Kidney (tissue), 14 donors: ENCODE measurements around the gene SH3D19. TPM values are rescaled to one million over a fixed set of nuclear protein-coding genes. Genes with fewer than 3 reads are reported as not detected.
A peak's percentile ranks its signal among the peaks of the same experiment; 100 is the strongest.

Experiments
- DNase-seq, 5 donors: peaks; one replicate each; pipeline ENCODE4 v3.0.0-alpha.2; 2013 to 2020
- FAIRE-seq: peaks from 2 replicates; lab custom pipeline; 2012; peaks lifted over from hg19 to GRCh38; lab: Jason Lieb, UNC
- H3K27ac ChIP-seq, 2 donors: one replicate each; pipeline ENCODE4 v1.7.0; 2013; ENCODE audit warnings: low read depth in 2 of 2, low read length in 2 of 2, inconsistent platforms in 1 of 2
- H3K27me3 ChIP-seq: one replicate; pipeline ENCODE4 v1.7.1; 2013; ENCODE audit warnings: low read length, inconsistent platforms; ENCODE audit not compliant: control insufficient read depth, insufficient read depth
- H3K36me3 ChIP-seq, 3 donors: one replicate each; pipeline versions ENCODE4 v1.7.0 to v1.7.1; 2013; ENCODE audit warnings: low read length in 3 of 3, control low read depth in 1 of 3, inconsistent platforms in 1 of 3; ENCODE audit not compliant: insufficient read depth in 3 of 3, control insufficient read depth in 2 of 3
- H3K4me1 ChIP-seq, 3 donors: one replicate each; pipeline versions ENCODE4 v1.7.0 to v1.7.1; 2013; ENCODE audit warnings: low read length in 3 of 3, inconsistent platforms in 1 of 3, low read depth in 1 of 3; ENCODE audit not compliant: control insufficient read depth in 2 of 3, insufficient read depth in 2 of 3
- H3K4me3 ChIP-seq, 3 donors: one replicate each; pipeline versions ENCODE4 v1.7.0 to v1.8.1; 2013; ENCODE audit warnings: low read length in 3 of 3, control low read depth in 1 of 3, inconsistent platforms in 1 of 3
- H3K9ac ChIP-seq, 3 donors: one replicate each; pipeline versions ENCODE4 v1.7.0 to v1.7.1; 2013; ENCODE audit warnings: low read length in 3 of 3, control low read depth in 1 of 3, inconsistent platforms in 1 of 3
- H3K9me3 ChIP-seq, 3 donors: one replicate each; pipeline versions ENCODE4 v1.7.0 to v1.7.1; 2013; ENCODE audit warnings: low read length in 3 of 3, control low read depth in 1 of 3, inconsistent platforms in 1 of 3; ENCODE audit not compliant: control insufficient read depth in 2 of 3, insufficient read depth in 1 of 3
- intact Hi-C: fragments of 100-400 bp; cut with DNase I; formaldehyde crosslinking; loops from one replicate; pipeline ENCODE4 v1.11.1; 2022
- polyA plus RNA-seq: library from polyadenylated mRNA; stranded (reverse); fragments of 350-450 nt; fragmentation: Illumina TruSeq; extraction: RNeasy Lipid Tissue Mini Kit (QIAGEN cat#74804); gene quantifications from one replicate; pipeline ENCODE4 v1.2.3, GENCODE V29; 2014; ENCODE audit warnings: low read depth, low replicate concordance; ENCODE audit not compliant: insufficient read depth
- total RNA-seq: library from RNA; stranded (reverse); fragmentation: NEBNext Ultra II Directional; extraction: Animal tissue kit (Norgen Biotek cat#: 25700); gene quantifications from one replicate; pipeline ENCODE4 v1.2.1, GENCODE V29; 2021
- TF ChIP-seq, protein P1 (sequence below): IDR thresholded peaks from 3 replicates; pipeline ENCODE4 v1.5.1; 2012; ENCODE audit warnings: mild to moderate bottlenecking, moderate library complexity, borderline replicate concordance; ENCODE audit not compliant: insufficient read depth; ENCODE audit errors: extremely low read depth
- donor health status: control.
- donor health status: control.
- donor health status: control.
- donor health status: control.
- donor health status: control.
- donor health status: DM: yes; HTN: yes; CAD: no.
- donor health status: Normal renal cell carcinoma (clear cell type).

SH3D19 gene
- total and polyA plus RNA-seq, 2 donors from 2014 or later = 13.6 to 36.8 TPM

DNA sequence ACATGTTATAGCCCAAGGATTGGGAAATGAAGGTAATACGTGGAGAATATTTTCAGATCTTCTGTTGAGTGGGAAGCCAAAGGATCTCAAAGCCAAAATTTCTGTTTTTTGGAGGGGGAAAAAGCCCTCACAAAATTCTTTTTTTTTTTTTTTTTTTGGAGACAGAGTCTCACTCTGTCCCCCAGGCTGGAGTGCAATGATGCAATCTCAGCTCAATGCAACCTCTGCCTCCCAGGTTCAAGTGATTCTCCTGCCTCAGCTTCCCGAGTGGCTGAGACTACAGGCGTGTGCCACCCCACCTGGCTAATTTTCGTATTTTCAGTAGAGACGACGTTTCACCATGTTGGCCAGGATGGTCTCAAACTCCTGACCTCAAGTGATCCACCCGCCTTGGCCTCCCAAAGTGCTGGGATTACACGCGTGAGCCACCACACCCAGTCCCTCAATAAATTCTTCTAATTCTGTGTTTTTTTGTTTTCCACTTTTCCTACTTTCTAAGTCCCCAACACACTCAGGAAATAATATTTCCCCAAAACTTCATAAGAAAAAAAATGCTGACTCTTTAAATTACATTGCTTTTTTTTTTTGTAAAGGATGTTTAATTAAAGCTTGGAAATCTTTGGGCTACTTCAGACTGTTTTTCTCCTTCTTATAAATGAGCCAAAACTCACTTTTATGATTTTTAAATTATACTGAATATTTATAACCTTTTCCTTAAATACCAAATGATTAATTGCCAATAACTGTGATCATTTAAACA is 174.4 kb downstream of the SH3D19 start:
- no peaks in the 10 kb centered on the region for H3K9me3 ChIP-seq
- DNase-seq (no peak), FAIRE-seq (peak; percentile 38)
- no peaks in the 10 kb centered on the region for H3K27me3 ChIP-seq
- H3K36me3 ChIP-seq = peaks cover 0 to 21% (median 3%) of the 10 kb centered on the region in 3 donors
- intact Hi-C loops = no loop called here
- H3K9ac ChIP-seq = no peak overlapping the region
- no peak overlapping the region for H3K4me3 ChIP-seq
- no peak overlapping the region for H3K27ac ChIP-seq
- TF ChIP-seq, protein P1, sequence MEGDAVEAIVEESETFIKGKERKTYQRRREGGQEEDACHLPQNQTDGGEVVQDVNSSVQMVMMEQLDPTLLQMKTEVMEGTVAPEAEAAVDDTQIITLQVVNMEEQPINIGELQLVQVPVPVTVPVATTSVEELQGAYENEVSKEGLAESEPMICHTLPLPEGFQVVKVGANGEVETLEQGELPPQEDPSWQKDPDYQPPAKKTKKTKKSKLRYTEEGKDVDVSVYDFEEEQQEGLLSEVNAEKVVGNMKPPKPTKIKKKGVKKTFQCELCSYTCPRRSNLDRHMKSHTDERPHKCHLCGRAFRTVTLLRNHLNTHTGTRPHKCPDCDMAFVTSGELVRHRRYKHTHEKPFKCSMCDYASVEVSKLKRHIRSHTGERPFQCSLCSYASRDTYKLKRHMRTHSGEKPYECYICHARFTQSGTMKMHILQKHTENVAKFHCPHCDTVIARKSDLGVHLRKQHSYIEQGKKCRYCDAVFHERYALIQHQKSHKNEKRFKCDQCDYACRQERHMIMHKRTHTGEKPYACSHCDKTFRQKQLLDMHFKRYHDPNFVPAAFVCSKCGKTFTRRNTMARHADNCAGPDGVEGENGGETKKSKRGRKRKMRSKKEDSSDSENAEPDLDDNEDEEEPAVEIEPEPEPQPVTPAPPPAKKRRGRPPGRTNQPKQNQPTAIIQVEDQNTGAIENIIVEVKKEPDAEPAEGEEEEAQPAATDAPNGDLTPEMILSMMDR = no peak
- no peaks in the 10 kb centered on the region for H3K4me1 ChIP-seq

DNA sequence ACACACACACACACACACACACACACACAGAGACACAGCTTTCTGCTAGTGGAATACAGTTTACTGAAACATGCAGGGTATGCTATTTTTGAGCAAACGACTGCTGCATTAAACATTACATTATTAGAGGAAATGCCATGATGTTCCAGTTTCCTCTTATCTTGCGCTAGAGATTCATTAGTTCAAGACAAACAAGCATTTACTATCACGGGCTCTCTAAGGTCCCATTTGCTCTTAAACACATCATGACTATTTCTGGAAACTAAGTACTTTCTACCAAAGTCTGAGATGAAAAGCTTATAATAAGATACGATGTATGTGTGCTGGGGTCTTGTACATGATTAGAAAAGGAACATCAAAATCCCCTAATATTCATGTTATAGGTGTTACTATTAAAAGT is 177.1 kb downstream of the SH3D19 start:
- no peak for DNase-seq

DNA sequence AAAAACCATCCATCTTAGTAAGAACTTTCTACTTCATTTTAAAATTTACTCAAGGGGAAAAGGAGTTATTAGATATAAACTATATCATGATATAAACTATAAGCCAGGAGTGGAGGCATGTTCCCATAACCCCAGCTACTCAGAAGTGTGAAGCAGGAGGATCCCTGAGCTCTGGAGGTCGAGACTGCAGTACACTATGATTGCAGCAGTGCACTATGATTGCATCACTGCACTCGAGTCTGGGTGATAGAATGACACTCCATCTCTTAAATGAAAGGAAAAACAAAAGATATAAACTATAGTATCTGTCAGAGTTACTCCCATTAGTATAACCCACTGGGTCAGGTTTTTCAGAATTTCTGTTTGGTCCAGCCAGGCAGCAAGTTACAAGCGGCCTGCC is 178.4 kb downstream of the SH3D19 start:
- Histone ChIP-seq H3K4me1 (no peaks in the 10 kb centered on the region), H3K27ac (no peak overlapping the region), H3K9me3 (no peaks in the 10 kb centered on the region), H3K27me3 (no peaks in the 10 kb centered on the region), H3K36me3 (peaks cover 0 to 38% (median 3%) of the 10 kb centered on the region in 3 donors), H3K9ac (no peak overlapping the region), H3K4me3 (no peak overlapping the region)
- intact Hi-C loops = no loop called here
- TF ChIP-seq, protein P1 = no peak
- DNase-seq = no peak
- FAIRE-seq = no peak

More for the DNA sequence above, 177.1 kb downstream of the SH3D19 start:
- Histone ChIP-seq H3K4me3 (no peak overlapping the region), H3K4me1 (no peaks in the 10 kb centered on the region), H3K27ac (no peak overlapping the region), H3K36me3 (peaks cover 0 to 32% (median 3%) of the 10 kb centered on the region in 3 donors), H3K27me3 (no peaks in the 10 kb centered on the region), H3K9me3 (no peaks in the 10 kb centered on the region), H3K9ac (no peak overlapping the region)
- FAIRE-seq = no peak
- intact Hi-C loops = no loop called here
- TF ChIP-seq, protein P1 = no peak
